Activated CD8-positive, alpha-beta T cell treated with anti-CD3 and anti-CD28 coated beads for 36 hours (primary cell): ENCODE data around the gene EFNA4. TPM values are rescaled to one million over a fixed set of nuclear protein-coding genes. Genes with fewer than 3 reads are reported as not detected.

Source experiments
- ATAC-seq: fragments of 200-7000 bp; cut with Tn5 transposase; one replicate; pipeline ENCODE4 v1.10.0; 2021; ENCODE audit warnings: mild to moderate bottlenecking, moderate library complexity
- CTCF ChIA-PET: fragments of 350-600 bp; sonication (Branson Sonifier 250); formaldehyde crosslinking; loops from one replicate; lab custom pipeline; 2021; ENCODE audit warnings: antibody characterized with exemption; lab: Charles Lee
- POLR2A ChIA-PET: fragments of 350-600 bp; sonication (Branson Sonifier 250); formaldehyde crosslinking; loops from one replicate; lab custom pipeline; 2021; ENCODE audit warnings: antibody characterized with exemption; lab: Charles Lee
- DNase-seq: peaks from one replicate; pipeline ENCODE4 v3.0.0-alpha.2; 2020
- H3K27ac Mint-ChIP-seq: one replicate; pipeline ENCODE4 v1.8.0; 2021; ENCODE audit warnings: mild to moderate bottlenecking, mixed read lengths
- H3K27me3 Mint-ChIP-seq: one replicate; pipeline ENCODE4 v1.8.0; 2021; ENCODE audit warnings: mixed read lengths
- H3K36me3 Mint-ChIP-seq: one replicate; pipeline ENCODE4 v1.8.0; 2021; ENCODE audit warnings: low read depth, mixed read lengths
- H3K4me1 Mint-ChIP-seq: one replicate; pipeline ENCODE4 v1.8.0; 2021; ENCODE audit warnings: low read depth, mixed read lengths
- H3K4me3 Mint-ChIP-seq: one replicate; pipeline ENCODE4 v1.8.0; 2021; ENCODE audit warnings: mild to moderate bottlenecking, moderate library complexity, mixed read lengths
- H3K9me3 Mint-ChIP-seq: one replicate; pipeline ENCODE4 v1.8.0; 2021; ENCODE audit warnings: mixed read lengths
- CTCF ChIP-seq: fragments of 200-600 bp; IDR thresholded peaks from one replicate; pipeline ENCODE4 v1.8.0; 2022; ENCODE audit warnings: antibody characterized with exemption, mild to moderate bottlenecking
- intact Hi-C: fragments of 100-400 bp; cut with micrococcal nuclease; formaldehyde crosslinking; loops from one replicate; pipeline ENCODE4 v1.10.0; 2022
- total RNA-seq, 2 experiments: library from RNA; stranded (reverse); gene quantifications; one replicate each; pipeline ENCODE4 v1.2.3, GENCODE V29; 2021

Gene EFNA4
- total RNA-seq, 2 experiments from 2014 or later: 7.1 to 7.8 TPM

- H3K4me1 Mint-ChIP-seq: peaks cover 32% of the 10 kb centered on the region
- ChIA-PET CTCF (interaction anchor here (1.5 to 12.6 kb wide), 4 partner anchors 13 to 95 kb away, joined by 6 to 124 read pairs (median 11); partner anchors contain the start of genes EFNA4 and KRTCAP2), POLR2A (interaction anchor here (1.1 to 1.6 kb wide), 3 partner anchors 13 to 30 kb away, joined by 3 to 5 read pairs (median 3); partner anchors contain the start of gene EFNA4)
- H3K9me3 Mint-ChIP-seq: no peaks in the 10 kb centered on the region
- DNase-seq: no peak
- H3K36me3 Mint-ChIP-seq: no peaks in the 10 kb centered on the region
- no peak overlapping the region for H3K27ac Mint-ChIP-seq
- no peak for TF ChIP-seq CTCF
- no peak overlapping the region for H3K4me3 Mint-ChIP-seq
- intact Hi-C loops: no loop called here
- peaks cover 26% of the 10 kb centered on the region for H3K27me3 Mint-ChIP-seq
- no peak for ATAC-seq
Observed at GRCh38 chr1:155077758-155078445, 14.4 kb downstream of the EFNA4 start.

GRCh38 chr1:155078469-155079209 is 15.1 kb downstream of the EFNA4 start, which contains the start of gene EFNA3:
Gene EFNA3 (plus strand): TSS chr1:155078837. CDS start chr1:155078942, 105 bp downstream.
- H3K4me1 Mint-ChIP-seq: peaks cover 28% of the 10 kb centered on the region
- no peak within 1 kb of the TSS for H3K27ac Mint-ChIP-seq
- DNase-seq (peak; percentile 72), ATAC-seq (peak; percentile 57)
- POLR2A ChIA-PET: interaction anchor here (0.8 to 1.8 kb wide), 6 partner anchors 11 to 61 kb away, joined by 3 to 6 read pairs (median 4); no protein-coding TSS in a partner anchor
- peak within 1 kb of the TSS; percentile 55 for H3K4me3 Mint-ChIP-seq
- no peaks in the 10 kb centered on the region for H3K36me3 Mint-ChIP-seq
- H3K27me3 Mint-ChIP-seq: peaks cover 34% of the 10 kb centered on the region
- no peaks in the 10 kb centered on the region for H3K9me3 Mint-ChIP-seq
- intact Hi-C loops: no loop called here
- CTCF ChIA-PET: interaction anchor here (0.9 to 12.6 kb wide), 5 partner anchors 13 to 94 kb away, joined by 3 to 124 read pairs (median 6); partner anchors contain the start of genes EFNA4 and KRTCAP2
- no peak for TF ChIP-seq CTCF

- H3K27me3 Mint-ChIP-seq: peaks cover 39% of the 10 kb centered on the region
- no peaks in the 10 kb centered on the region for H3K36me3 Mint-ChIP-seq
- DNase-seq (no peak), ATAC-seq (no peak)
- TF ChIP-seq CTCF: no peak
- H3K4me3 Mint-ChIP-seq: peak overlapping the region; percentile 55
- ChIA-PET CTCF (interaction anchor here (0.9 to 12.6 kb wide), 5 partner anchors 12 to 94 kb away, joined by 3 to 124 read pairs (median 6); partner anchors contain the start of genes EFNA4 and KRTCAP2), POLR2A (interaction anchor here (0.8 to 1.8 kb wide), 4 partner anchors 12 to 62 kb away, joined by 3 to 6 read pairs (median 4); no protein-coding TSS in a partner anchor)
- no peaks in the 10 kb centered on the region for H3K9me3 Mint-ChIP-seq
- intact Hi-C loops: no loop called here
- no peak overlapping the region for H3K27ac Mint-ChIP-seq
- H3K4me1 Mint-ChIP-seq: peaks cover 27% of the 10 kb centered on the region
Observed at GRCh38 chr1:155079210-155079486, 15.6 kb downstream of the EFNA4 start.

GRCh38 chr1:155079487-155080311 is 16.2 kb downstream of the EFNA4 start:
- Mint-ChIP-seq H3K27me3 (peaks cover 44% of the 10 kb centered on the region), H3K27ac (no peak overlapping the region), H3K36me3 (no peaks in the 10 kb centered on the region), H3K9me3 (no peaks in the 10 kb centered on the region), H3K4me1 (peaks cover 30% of the 10 kb centered on the region), H3K4me3 (peak overlapping the region; percentile 55)
- POLR2A ChIA-PET: interaction anchor here (0.6 to 1.9 kb wide), 8 partner anchors 9 to 76 kb away, joined by 3 to 7 read pairs (median 4); partner anchors contain the start of gene ADAM15
- TF ChIP-seq CTCF: no peak
- DNase-seq (peak; percentile 31), ATAC-seq (no peak)
- intact Hi-C loops: no loop called here
- CTCF ChIA-PET: interaction anchor here (0.9 to 12.6 kb wide), 7 partner anchors 8 to 93 kb away, joined by 3 to 124 read pairs (median 6); partner anchors contain the start of genes EFNA4 and KRTCAP2
